HEK293 (cell line): ENCODE data around the gene RNF224.

ENCODE experiments used
- CTCF ChIA-PET: fragments of 350-600 bp; formaldehyde crosslinking; extraction: SDS; loops from one replicate; lab custom pipeline; 2021; ENCODE audit warnings: antibody characterized with exemption; lab: Yijun Ruan, JAX
- POLR2A ChIA-PET: fragments of 300-600 bp; formaldehyde crosslinking; extraction: SDS; loops from one replicate; lab custom pipeline; 2020; ENCODE audit warnings: antibody characterized with exemption, inconsistent platforms; lab: Yijun Ruan, JAX
- H3K27ac ChIP-seq: fragments of 200-500 bp; sonication (Bioruptor generic); 2 replicates; pipeline ENCODE4 v1.5.1; 2014; ENCODE audit warnings: low read depth, low read length, control low read depth, inconsistent platforms; ENCODE audit errors: extremely low read depth
- H3K36me3 ChIP-seq, 2 experiments: fragments of 200-500 bp in 1 of 2; sonication (Bioruptor generic) in 1 of 2; 1 replicate in 1 of 2; 2 replicates in 1 of 2; pipeline ENCODE4 v1.5.1; 2014 to 2017; ENCODE audit warnings: inconsistent platforms in 2 of 2, low read length in 2 of 2; ENCODE audit not compliant: control insufficient read depth in 2 of 2, insufficient read depth in 1 of 2
- H3K4me1 ChIP-seq: fragments of 200-500 bp; sonication (Bioruptor generic); 2 replicates; pipeline ENCODE4 v1.5.1; 2014; ENCODE audit warnings: mild to moderate bottlenecking, low read length, inconsistent platforms; ENCODE audit not compliant: control insufficient read depth, insufficient read depth
- H3K4me3 ChIP-seq: 2 replicates; pipeline ENCODE4 v1.5.1; 2011; ENCODE audit warnings: low read depth, mild to moderate bottlenecking, control low read depth, low read length, moderate library complexity
- H3K9me3 ChIP-seq: fragments of 200-500 bp; sonication (Bioruptor generic); 2 replicates; pipeline ENCODE4 v1.5.1; 2014; ENCODE audit warnings: low read depth, low read length, inconsistent platforms; ENCODE audit not compliant: control insufficient read depth, insufficient read depth
- GLIS1 ChIP-seq: fragments of 450-650 bp; formaldehyde crosslinking; IDR thresholded peaks from 2 replicates; pipeline ENCODE4 v1.5.1; 2016; ENCODE audit warnings: missing biosample characterization, missing genetic modification characterization
- KLF8 ChIP-seq: fragments of 450-650 bp; formaldehyde crosslinking; IDR thresholded peaks from 2 replicates; pipeline ENCODE4 v1.5.1; 2016; ENCODE audit warnings: missing biosample characterization, missing genetic modification characterization
- ZBTB17 ChIP-seq: fragments of 450-650 bp; formaldehyde crosslinking; IDR thresholded peaks from 2 replicates; pipeline ENCODE4 v1.5.1; 2016; ENCODE audit warnings: missing biosample characterization, missing genetic modification characterization
- ZBTB21 ChIP-seq: fragments of 450-650 bp; formaldehyde crosslinking; IDR thresholded peaks from 2 replicates; pipeline ENCODE4 v1.5.1; 2017; ENCODE audit warnings: missing biosample characterization, missing genetic modification characterization
- ZNF155 ChIP-seq: fragments of 450-650 bp; formaldehyde crosslinking; IDR thresholded peaks from 2 replicates; pipeline ENCODE4 v1.5.1; 2016; ENCODE audit warnings: missing biosample characterization, missing genetic modification characterization
- ZNF169 ChIP-seq: fragments of 450-650 bp; formaldehyde crosslinking; IDR thresholded peaks from 2 replicates; pipeline ENCODE4 v1.5.1; 2016; ENCODE audit warnings: missing biosample characterization, missing genetic modification characterization
- ZNF174 ChIP-seq: fragments of 450-650 bp; formaldehyde crosslinking; IDR thresholded peaks from 2 replicates; pipeline ENCODE4 v1.5.0; 2017; ENCODE audit warnings: missing biosample characterization, mild to moderate bottlenecking, missing genetic modification characterization
- ZNF19 ChIP-seq: fragments of 450-650 bp; formaldehyde crosslinking; IDR thresholded peaks from 2 replicates; pipeline ENCODE4; 2016; ENCODE audit warnings: missing biosample characterization, missing genetic modification characterization, low read depth
- ZNF221 ChIP-seq: fragments of 450-650 bp; formaldehyde crosslinking; IDR thresholded peaks from 2 replicates; pipeline ENCODE4 v1.5.1; 2017; ENCODE audit warnings: missing biosample characterization, missing genetic modification characterization, borderline replicate concordance
- ZNF670 ChIP-seq: fragments of 450-650 bp; formaldehyde crosslinking; IDR thresholded peaks from 2 replicates; pipeline ENCODE4 v1.5.1; 2016; ENCODE audit warnings: missing biosample characterization, missing genetic modification characterization, low read depth
- ZNF701 ChIP-seq: fragments of 450-650 bp; formaldehyde crosslinking; IDR thresholded peaks from 2 replicates; pipeline ENCODE4 v1.5.1; 2016; ENCODE audit warnings: missing biosample characterization, missing genetic modification characterization
- ZNF776 ChIP-seq: fragments of 450-650 bp; formaldehyde crosslinking; IDR thresholded peaks from 2 replicates; pipeline ENCODE4 v1.5.0; 2017; ENCODE audit warnings: missing biosample characterization, missing genetic modification characterization, borderline replicate concordance
- ZNF830 ChIP-seq: fragments of 450-650 bp; IDR thresholded peaks from 2 replicates; pipeline ENCODE4 v1.5.0; 2018; ENCODE audit warnings: missing biosample characterization, missing genetic modification characterization, low read depth, mild to moderate bottlenecking, moderate library complexity
- TF ChIP-seq, protein P1 (sequence below): fragments of 450-650 bp; formaldehyde crosslinking; IDR thresholded peaks from 2 replicates; pipeline ENCODE4 v1.5.1; 2016; ENCODE audit warnings: missing biosample characterization, missing genetic modification characterization
- TF ChIP-seq, protein P2 (sequence below): fragments of 450-650 bp; formaldehyde crosslinking; IDR thresholded peaks from 2 replicates; pipeline ENCODE4 v1.5.1; 2017; ENCODE audit warnings: missing biosample characterization, missing genetic modification characterization
- TF ChIP-seq, protein P3 (sequence below): fragments of 450-650 bp; formaldehyde crosslinking; IDR thresholded peaks from 2 replicates; pipeline ENCODE4 v1.5.1; 2016; ENCODE audit warnings: missing biosample characterization, missing genetic modification characterization
- TF ChIP-seq, protein P4 (sequence below): fragments of 450-650 bp; formaldehyde crosslinking; IDR thresholded peaks from 2 replicates; pipeline ENCODE4 v1.5.1; 2016; ENCODE audit warnings: missing biosample characterization, missing genetic modification characterization
- TF ChIP-seq, protein P5 (sequence below): fragments of 450-650 bp; formaldehyde crosslinking; conservative IDR thresholded peaks from 2 replicates; pipeline ENCODE4 v1.5.1; 2016; ENCODE audit warnings: low read depth, missing biosample characterization, missing genetic modification characterization
- TF ChIP-seq, protein P6 (sequence below): fragments of 450-650 bp; formaldehyde crosslinking; optimal IDR thresholded peaks from 2 replicates; pipeline ENCODE3; 2016; ENCODE audit warnings: missing biosample characterization, mild to moderate bottlenecking, missing genetic modification characterization
- TF ChIP-seq, protein P7 (sequence below): fragments of 450-650 bp; formaldehyde crosslinking; IDR thresholded peaks from 2 replicates; pipeline ENCODE4 v1.5.1; 2016; ENCODE audit warnings: missing biosample characterization, missing genetic modification characterization

RNF224 gene

DNA sequence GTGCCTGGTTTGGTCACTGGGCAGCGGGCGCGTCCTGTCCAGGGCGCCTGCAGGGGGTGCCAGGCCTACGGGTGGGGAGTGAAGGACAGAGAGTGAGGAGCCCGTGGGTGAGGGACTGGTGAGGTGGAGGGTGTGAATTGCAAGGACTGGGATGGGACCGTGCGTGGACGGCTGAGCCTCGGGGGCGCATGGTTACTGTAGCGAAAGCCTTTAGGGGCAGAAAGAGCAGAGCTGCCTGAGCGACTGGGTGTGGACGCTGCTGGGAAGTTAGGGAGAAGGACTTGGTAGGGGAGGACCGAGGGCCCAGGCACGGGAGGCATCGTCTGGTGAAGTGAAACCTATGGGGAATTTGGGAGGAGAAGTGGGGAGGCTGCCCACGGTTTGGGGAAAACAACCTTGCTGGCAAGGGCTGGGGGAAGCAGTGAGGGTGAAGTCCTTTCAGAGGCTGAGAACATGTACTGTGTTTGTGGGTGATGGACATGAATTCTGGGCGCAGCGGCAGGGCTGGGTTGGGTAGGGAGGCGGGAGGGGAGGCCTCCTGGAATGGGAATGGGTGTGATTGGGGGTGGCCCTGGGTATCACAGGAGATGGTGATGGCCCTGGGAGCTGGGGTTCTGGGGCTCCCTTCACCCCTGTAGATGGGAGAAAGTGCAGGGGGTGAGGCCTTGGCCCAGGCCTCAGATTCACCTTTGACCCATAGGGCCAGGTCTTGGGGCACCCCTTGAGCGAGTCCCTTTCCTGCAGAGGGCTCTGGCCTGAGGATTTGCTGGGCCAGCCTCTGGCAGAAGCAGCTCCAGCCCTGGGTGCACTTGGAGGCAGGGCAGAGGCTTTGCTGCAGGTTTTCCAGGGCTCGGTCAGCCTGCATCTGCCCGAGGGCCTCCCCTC lies 48.5 kb downstream of the RNF224 start:
- CTCF ChIA-PET: interaction anchor here (0.6 to 2.3 kb wide), 4 partner anchors 11 to 235 kb away, joined by 3 to 12 read pairs (median 6); partner anchors contain the start of gene RNF224
- H3K27ac ChIP-seq: no peak overlapping the region
- H3K36me3 ChIP-seq: peaks cover 0 to 32% of the 10 kb centered on the region in 2 experiments; a peak in 1 of 3 replicates
- no peak overlapping the region for H3K4me3 ChIP-seq
- no peaks in the 10 kb centered on the region for H3K9me3 ChIP-seq
- POLR2A ChIA-PET: interaction anchor here (0.5 to 0.8 kb wide), 3 partner anchors 8 to 39 kb away, joined by 3 to 5 read pairs (median 3); no protein-coding TSS in a partner anchor
- H3K4me1 ChIP-seq: 0 out of 2 replicates have a peak, but pooled peaks cover 4% of the 10 kb centered on the region
- no peak for TF ChIP-seq ZBTB21
- TF ChIP-seq, protein P1, sequence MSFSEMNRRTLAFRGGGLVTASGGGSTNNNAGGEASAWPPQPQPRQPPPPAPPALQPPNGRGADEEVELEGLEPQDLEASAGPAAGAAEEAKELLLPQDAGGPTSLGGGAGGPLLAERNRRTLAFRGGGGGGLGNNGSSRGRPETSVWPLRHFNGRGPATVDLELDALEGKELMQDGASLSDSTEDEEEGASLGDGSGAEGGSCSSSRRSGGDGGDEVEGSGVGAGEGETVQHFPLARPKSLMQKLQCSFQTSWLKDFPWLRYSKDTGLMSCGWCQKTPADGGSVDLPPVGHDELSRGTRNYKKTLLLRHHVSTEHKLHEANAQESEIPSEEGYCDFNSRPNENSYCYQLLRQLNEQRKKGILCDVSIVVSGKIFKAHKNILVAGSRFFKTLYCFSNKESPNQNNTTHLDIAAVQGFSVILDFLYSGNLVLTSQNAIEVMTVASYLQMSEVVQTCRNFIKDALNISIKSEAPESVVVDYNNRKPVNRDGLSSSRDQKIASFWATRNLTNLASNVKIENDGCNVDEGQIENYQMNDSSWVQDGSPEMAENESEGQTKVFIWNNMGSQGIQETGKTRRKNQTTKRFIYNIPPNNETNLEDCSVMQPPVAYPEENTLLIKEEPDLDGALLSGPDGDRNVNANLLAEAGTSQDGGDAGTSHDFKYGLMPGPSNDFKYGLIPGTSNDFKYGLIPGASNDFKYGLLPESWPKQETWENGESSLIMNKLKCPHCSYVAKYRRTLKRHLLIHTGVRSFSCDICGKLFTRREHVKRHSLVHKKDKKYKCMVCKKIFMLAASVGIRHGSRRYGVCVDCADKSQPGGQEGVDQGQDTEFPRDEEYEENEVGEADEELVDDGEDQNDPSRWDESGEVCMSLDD (tag by site-specific recombination): peak; percentile 24; the same call in 1 of the 2 replicates
- TF ChIP-seq, protein P2, sequence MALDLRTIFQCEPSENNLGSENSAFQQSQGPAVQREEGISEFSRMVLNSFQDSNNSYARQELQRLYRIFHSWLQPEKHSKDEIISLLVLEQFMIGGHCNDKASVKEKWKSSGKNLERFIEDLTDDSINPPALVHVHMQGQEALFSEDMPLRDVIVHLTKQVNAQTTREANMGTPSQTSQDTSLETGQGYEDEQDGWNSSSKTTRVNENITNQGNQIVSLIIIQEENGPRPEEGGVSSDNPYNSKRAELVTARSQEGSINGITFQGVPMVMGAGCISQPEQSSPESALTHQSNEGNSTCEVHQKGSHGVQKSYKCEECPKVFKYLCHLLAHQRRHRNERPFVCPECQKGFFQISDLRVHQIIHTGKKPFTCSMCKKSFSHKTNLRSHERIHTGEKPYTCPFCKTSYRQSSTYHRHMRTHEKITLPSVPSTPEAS: no peak
- no peak for TF ChIP-seq ZNF701
- no peak for TF ChIP-seq GLIS1 (tag by site-specific recombination)
- TF ChIP-seq ZNF19 (tag by site-specific recombination): no peak
- TF ChIP-seq, protein P3, sequence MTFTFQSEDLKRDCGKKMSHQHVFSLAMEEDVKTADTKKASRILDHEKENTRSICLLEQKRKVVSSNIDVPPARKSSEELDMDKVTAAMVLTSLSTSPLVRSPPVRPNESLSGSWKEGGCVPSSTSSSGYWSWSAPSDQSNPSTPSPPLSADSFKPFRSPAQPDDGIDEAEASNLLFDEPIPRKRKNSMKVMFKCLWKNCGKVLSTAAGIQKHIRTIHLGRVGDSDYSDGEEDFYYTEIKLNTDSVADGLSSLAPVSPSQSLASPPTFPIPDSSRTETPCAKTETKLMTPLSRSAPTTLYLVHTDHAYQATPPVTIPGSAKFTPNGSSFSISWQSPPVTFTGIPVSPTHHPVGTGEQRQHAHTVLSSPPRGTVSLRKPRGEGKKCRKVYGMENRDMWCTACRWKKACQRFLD (tag by site-specific recombination): no peak
- TF ChIP-seq KLF8 (tag by site-specific recombination): 0 out of 2 replicates have a peak, but pooled peaks have one; percentile 14
- no peak for TF ChIP-seq ZNF776 (tag by site-specific recombination)
- TF ChIP-seq, protein P4, sequence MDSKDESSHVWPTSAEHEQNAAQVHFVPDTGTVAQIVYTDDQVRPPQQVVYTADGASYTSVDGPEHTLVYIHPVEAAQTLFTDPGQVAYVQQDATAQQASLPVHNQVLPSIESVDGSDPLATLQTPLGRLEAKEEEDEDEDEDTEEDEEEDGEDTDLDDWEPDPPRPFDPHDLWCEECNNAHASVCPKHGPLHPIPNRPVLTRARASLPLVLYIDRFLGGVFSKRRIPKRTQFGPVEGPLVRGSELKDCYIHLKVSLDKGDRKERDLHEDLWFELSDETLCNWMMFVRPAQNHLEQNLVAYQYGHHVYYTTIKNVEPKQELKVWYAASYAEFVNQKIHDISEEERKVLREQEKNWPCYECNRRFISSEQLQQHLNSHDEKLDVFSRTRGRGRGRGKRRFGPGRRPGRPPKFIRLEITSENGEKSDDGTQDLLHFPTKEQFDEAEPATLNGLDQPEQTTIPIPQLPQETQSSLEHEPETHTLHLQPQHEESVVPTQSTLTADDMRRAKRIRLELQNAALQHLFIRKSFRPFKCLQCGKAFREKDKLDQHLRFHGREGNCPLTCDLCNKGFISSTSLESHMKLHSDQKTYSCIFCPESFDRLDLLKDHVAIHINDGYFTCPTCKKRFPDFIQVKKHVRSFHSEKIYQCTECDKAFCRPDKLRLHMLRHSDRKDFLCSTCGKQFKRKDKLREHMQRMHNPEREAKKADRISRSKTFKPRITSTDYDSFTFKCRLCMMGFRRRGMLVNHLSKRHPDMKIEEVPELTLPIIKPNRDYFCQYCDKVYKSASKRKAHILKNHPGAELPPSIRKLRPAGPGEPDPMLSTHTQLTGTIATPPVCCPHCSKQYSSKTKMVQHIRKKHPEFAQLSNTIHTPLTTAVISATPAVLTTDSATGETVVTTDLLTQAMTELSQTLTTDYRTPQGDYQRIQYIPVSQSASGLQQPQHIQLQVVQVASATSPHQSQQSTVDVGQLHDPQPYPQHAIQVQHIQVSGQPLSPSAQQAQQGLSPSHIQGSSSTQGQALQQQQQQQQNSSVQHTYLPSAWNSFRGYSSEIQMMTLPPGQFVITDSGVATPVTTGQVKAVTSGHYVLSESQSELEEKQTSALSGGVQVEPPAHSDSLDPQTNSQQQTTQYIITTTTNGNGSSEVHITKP (tag by site-specific recombination): no peak
- no peak for TF ChIP-seq ZNF830
- TF ChIP-seq, protein P5, sequence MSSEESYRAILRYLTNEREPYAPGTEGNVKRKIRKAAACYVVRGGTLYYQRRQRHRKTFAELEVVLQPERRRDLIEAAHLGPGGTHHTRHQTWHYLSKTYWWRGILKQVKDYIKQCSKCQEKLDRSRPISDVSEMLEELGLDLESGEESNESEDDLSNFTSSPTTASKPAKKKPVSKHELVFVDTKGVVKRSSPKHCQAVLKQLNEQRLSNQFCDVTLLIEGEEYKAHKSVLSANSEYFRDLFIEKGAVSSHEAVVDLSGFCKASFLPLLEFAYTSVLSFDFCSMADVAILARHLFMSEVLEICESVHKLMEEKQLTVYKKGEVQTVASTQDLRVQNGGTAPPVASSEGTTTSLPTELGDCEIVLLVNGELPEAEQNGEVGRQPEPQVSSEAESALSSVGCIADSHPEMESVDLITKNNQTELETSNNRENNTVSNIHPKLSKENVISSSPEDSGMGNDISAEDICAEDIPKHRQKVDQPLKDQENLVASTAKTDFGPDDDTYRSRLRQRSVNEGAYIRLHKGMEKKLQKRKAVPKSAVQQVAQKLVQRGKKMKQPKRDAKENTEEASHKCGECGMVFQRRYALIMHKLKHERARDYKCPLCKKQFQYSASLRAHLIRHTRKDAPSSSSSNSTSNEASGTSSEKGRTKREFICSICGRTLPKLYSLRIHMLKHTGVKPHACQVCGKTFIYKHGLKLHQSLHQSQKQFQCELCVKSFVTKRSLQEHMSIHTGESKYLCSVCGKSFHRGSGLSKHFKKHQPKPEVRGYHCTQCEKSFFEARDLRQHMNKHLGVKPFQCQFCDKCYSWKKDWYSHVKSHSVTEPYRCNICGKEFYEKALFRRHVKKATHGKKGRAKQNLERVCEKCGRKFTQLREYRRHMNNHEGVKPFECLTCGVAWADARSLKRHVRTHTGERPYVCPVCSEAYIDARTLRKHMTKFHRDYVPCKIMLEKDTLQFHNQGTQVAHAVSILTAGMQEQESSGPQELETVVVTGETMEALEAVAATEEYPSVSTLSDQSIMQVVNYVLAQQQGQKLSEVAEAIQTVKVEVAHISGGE (tag by site-specific recombination): no peak
- TF ChIP-seq, protein P6, sequence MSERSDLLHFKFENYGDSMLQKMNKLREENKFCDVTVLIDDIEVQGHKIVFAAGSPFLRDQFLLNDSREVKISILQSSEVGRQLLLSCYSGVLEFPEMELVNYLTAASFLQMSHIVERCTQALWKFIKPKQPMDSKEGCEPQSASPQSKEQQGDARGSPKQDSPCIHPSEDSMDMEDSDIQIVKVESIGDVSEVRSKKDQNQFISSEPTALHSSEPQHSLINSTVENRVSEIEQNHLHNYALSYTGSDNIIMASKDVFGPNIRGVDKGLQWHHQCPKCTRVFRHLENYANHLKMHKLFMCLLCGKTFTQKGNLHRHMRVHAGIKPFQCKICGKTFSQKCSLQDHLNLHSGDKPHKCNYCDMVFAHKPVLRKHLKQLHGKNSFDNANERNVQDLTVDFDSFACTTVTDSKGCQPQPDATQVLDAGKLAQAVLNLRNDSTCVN (tag by site-specific recombination): no peak
- no peak for TF ChIP-seq ZNF169 (tag by site-specific recombination)
- no peak for TF ChIP-seq ZBTB17 (tag by site-specific recombination)
- TF ChIP-seq, protein P7, sequence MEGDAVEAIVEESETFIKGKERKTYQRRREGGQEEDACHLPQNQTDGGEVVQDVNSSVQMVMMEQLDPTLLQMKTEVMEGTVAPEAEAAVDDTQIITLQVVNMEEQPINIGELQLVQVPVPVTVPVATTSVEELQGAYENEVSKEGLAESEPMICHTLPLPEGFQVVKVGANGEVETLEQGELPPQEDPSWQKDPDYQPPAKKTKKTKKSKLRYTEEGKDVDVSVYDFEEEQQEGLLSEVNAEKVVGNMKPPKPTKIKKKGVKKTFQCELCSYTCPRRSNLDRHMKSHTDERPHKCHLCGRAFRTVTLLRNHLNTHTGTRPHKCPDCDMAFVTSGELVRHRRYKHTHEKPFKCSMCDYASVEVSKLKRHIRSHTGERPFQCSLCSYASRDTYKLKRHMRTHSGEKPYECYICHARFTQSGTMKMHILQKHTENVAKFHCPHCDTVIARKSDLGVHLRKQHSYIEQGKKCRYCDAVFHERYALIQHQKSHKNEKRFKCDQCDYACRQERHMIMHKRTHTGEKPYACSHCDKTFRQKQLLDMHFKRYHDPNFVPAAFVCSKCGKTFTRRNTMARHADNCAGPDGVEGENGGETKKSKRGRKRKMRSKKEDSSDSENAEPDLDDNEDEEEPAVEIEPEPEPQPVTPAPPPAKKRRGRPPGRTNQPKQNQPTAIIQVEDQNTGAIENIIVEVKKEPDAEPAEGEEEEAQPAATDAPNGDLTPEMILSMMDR (tag by site-specific recombination): 0 out of 2 replicates have a peak, but pooled peaks have one; percentile 39
- TF ChIP-seq ZNF174 (tag by site-specific recombination): no peak
- TF ChIP-seq ZNF221 (tag by site-specific recombination): no peak
- TF ChIP-seq ZNF670 (tag by site-specific recombination): no peak
- TF ChIP-seq ZNF155: no peak
